Central memory CD8-positive, alpha-beta T cell (primary cell): ENCODE data around the gene UBFD1.
"Not testable (repeated sequence)": the region's sequence is repeated elsewhere in the genome, so short reads cannot be mapped to it uniquely, and the experiment has no call there.

Experiments used
- ATAC-seq: fragments of 150-1000 bp; cut with Tn5 transposase; replicated peaks from 2 replicates; pipeline ENCODE4 v1.10.0; 2022; ENCODE audit warnings: mild to moderate bottlenecking, moderate FRiP score, moderate number of reproducible peaks; ENCODE audit not compliant: poor library complexity, severe bottlenecking; ENCODE audit errors: extremely low read depth
- DNase-seq, 2 donors: peaks; one replicate each; pipeline ENCODE4 v3.0.0; 2021; ENCODE audit warnings: low spot score in 2 of 2
- H3K27ac Mint-ChIP-seq: one replicate; pipeline ENCODE4 v1.8.0; 2022; ENCODE audit warnings: low read depth, mild to moderate bottlenecking, moderate library complexity, mixed read lengths
- H3K27me3 Mint-ChIP-seq: one replicate; pipeline ENCODE4 v1.8.0; 2022; ENCODE audit warnings: mixed read lengths
- H3K36me3 Mint-ChIP-seq: one replicate; pipeline ENCODE4 v1.8.0; 2022; ENCODE audit warnings: mild to moderate bottlenecking, moderate library complexity, mixed read lengths; ENCODE audit not compliant: insufficient read depth
- H3K4me1 Mint-ChIP-seq: one replicate; pipeline ENCODE4 v1.8.0; 2022; ENCODE audit warnings: mixed read lengths
- H3K4me3 Mint-ChIP-seq: one replicate; pipeline ENCODE4 v1.8.0; 2022; ENCODE audit warnings: mild to moderate bottlenecking, moderate library complexity, mixed read lengths
- H3K9me3 Mint-ChIP-seq: one replicate; pipeline ENCODE4 v1.8.0; 2022; ENCODE audit warnings: mixed read lengths

Gene UBFD1

DNA sequence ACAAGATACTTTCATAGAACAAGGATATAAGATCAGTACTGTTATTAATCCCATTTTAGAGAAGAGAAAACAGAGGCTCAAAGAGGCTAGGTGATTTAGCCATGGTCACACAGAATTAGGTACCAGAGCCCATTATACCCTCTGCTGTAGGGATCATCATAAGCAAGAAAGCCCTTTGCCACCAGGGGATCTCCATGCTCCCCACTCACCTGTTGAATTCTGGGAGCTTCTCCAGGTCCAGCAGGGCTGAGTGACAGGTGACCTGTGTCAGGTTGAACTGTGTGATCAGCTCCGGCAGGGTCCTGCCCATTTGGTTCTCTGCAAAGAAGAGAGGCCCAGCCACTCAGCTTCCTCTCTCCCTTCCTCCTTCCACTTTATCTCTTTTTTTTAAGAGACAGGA, 25.1 kb upstream of the UBFD1 start:
- Mint-ChIP-seq H3K36me3 (peaks cover 17% of the 10 kb centered on the region), H3K27ac (no peak overlapping the region), H3K4me1 (no peaks in the 10 kb centered on the region)

DNA sequence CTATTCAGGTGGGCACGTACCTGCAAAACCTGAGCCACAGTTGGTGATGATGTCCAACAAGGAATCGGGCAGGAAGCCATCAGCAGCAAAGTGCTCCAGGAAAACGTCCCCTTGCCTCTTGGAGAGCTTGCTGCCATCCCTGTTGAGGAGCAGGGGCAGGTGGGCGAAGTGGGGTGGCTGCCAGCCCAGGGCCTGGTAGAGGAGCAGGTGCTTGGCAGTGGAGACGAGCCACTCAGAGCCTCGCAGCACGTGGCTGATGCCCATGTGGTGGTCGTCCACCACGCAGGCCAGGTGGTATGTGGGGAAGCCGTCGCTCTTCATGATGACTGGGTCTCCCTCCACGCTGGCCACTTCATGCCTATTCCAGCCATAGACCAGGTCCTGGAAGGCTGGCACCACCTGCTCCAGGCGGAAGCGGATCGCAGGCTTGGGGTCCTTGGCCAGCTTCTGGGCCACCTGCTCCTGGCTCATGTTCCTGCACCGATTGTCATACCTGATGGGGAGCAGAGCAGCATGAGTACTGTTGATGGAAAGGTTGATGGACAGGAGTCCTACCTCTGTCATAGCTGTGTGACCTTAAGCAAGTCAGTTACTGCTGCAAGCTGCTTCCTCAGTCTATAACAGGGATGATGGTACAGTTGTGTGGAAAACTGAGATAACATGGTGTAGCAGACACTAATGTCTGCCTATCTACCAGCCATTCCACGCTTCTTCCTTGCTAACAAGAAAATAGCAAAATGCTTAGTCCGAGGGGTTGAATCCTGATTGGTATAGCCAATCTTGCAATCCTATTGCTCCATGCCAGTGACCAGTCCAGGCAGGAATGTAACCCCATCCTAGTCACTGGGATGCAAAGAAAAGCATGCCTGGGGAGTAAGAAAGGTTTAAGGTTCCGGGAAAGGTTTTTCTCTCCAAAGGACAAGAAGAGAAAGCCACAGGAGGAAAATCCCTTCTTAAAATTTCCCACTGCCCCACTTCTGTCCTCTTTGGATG, 22.4 kb upstream of the UBFD1 start:
- ATAC-seq (no peak), DNase-seq (no peak)
- no peaks in the 10 kb centered on the region for H3K4me1 Mint-ChIP-seq
- H3K9me3 Mint-ChIP-seq = no peaks in the 10 kb centered on the region
- no peaks in the 10 kb centered on the region for H3K27me3 Mint-ChIP-seq
- no peak overlapping the region for H3K27ac Mint-ChIP-seq
- peaks cover 17% of the 10 kb centered on the region for H3K36me3 Mint-ChIP-seq
- H3K4me3 Mint-ChIP-seq = no peak overlapping the region

More for the DNA sequence above, 25.1 kb upstream of the UBFD1 start:
- Mint-ChIP-seq H3K27me3 (no peaks in the 10 kb centered on the region), H3K9me3 (no peaks in the 10 kb centered on the region), H3K4me3 (no peak overlapping the region)
- ATAC-seq (no peak), DNase-seq (no peak)

GRCh38 chr16:23535901-23536300, 21.6 kb upstream of the UBFD1 start:
- ATAC-seq = no peak
- Mint-ChIP-seq H3K4me3 (no peak overlapping the region), H3K4me1 (no peaks in the 10 kb centered on the region), H3K36me3 (peaks cover 16% of the 10 kb centered on the region), H3K9me3 (no peaks in the 10 kb centered on the region), H3K27me3 (no peaks in the 10 kb centered on the region), H3K27ac (no peak overlapping the region)
- no peak for DNase-seq

DNA sequence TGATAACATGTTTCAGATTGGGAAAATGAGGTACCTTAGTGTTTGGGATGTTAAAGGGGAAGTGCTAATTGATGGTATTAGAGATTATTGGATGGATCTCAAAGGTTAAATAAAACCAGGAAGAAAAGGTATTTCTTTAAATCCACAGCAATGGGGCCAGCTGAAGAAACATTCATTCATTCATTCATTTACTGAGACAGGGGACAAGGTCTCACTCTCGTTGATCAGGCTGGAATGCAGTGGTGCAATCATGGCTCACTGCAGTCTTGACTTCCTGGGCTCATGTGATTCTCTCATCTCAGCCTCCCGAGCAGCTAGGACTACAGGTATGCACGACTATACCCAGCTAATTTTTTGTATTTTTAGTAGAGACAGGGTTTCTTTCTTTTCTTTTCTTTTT, 20.1 kb upstream of the UBFD1 start:
- Mint-ChIP-seq H3K36me3 (peaks cover 24% of the 10 kb centered on the region), H3K4me1 (no peaks in the 10 kb centered on the region), H3K27ac (no peak overlapping the region), H3K9me3 (no peaks in the 10 kb centered on the region), H3K27me3 (no peaks in the 10 kb centered on the region), H3K4me3 (no peak overlapping the region)
- DNase-seq = no peak
- ATAC-seq = no peak

DNA sequence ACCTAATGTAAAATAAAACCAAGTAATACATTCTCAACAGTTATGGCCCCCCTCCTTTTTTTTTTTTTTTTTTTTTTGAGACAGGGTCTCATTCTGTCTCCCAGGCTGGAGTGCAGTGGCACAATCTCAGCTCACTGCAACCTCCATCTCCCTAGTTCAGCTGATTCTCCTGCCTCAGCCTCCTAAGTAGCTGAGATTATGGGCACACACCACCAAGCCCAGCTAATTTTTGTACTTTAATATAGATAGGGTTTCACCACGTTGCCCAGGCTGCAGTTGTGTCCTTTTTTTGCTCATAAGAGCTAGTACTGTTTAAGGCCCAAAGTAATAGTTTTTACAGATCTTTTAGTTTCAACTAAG, 18.6 kb upstream of the UBFD1 start:
- no peaks in the 10 kb centered on the region for H3K4me1 Mint-ChIP-seq
- H3K27me3 Mint-ChIP-seq = no peaks in the 10 kb centered on the region
- no peak for ATAC-seq
- H3K4me3 Mint-ChIP-seq = no peak overlapping the region
- no peak for DNase-seq
- H3K36me3 Mint-ChIP-seq = peaks cover 28% of the 10 kb centered on the region
- no peaks in the 10 kb centered on the region for H3K9me3 Mint-ChIP-seq
- no peak overlapping the region for H3K27ac Mint-ChIP-seq

GRCh38 chr16:23539984-23540816, 17.3 kb upstream of the UBFD1 start:
- ATAC-seq (no peak), DNase-seq (no peak)
- Mint-ChIP-seq H3K9me3 (no peaks in the 10 kb centered on the region), H3K4me3 (no peak overlapping the region), H3K36me3 (peaks cover 32% of the 10 kb centered on the region), H3K4me1 (no peaks in the 10 kb centered on the region), H3K27ac (no peak overlapping the region), H3K27me3 (no peaks in the 10 kb centered on the region)

- not testable (repeated sequence) for ATAC-seq, H3K27me3 Mint-ChIP-seq, H3K4me3 Mint-ChIP-seq, H3K9me3 Mint-ChIP-seq, DNase-seq, H3K27ac Mint-ChIP-seq, H3K4me1 Mint-ChIP-seq
- peaks cover 32% of the 10 kb centered on the region for H3K36me3 Mint-ChIP-seq
These were observed 16.7 kb upstream of the UBFD1 start for GRCh38 chr16:23540817-23541178.

DNA sequence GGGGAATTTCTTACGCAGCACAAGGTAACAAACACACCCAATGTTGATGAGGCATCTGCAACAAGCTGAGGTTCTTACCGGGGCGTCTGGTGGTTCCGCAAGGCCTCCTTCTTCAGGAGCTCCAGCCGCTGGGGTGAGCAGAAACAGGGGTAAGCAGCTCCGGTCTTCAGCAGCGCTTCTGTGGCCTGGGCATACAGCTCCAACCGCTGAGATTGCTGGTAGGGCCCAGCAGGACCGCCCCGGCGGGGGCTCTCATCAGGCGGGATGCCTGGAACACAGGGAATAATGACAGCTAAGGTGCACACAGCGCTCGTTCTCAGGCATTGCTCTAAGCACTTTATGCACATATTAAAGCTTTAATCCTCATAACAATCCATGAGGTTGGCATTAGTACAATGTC, 13.1 kb upstream of the UBFD1 start:
- H3K36me3 Mint-ChIP-seq = peaks cover 41% of the 10 kb centered on the region
- H3K9me3 Mint-ChIP-seq = no peaks in the 10 kb centered on the region
- DNase-seq (no peak), ATAC-seq (no peak)
- H3K27me3 Mint-ChIP-seq = no peaks in the 10 kb centered on the region
- no peak overlapping the region for H3K4me3 Mint-ChIP-seq
- H3K4me1 Mint-ChIP-seq = no peaks in the 10 kb centered on the region
- H3K27ac Mint-ChIP-seq = no peak overlapping the region

DNA sequence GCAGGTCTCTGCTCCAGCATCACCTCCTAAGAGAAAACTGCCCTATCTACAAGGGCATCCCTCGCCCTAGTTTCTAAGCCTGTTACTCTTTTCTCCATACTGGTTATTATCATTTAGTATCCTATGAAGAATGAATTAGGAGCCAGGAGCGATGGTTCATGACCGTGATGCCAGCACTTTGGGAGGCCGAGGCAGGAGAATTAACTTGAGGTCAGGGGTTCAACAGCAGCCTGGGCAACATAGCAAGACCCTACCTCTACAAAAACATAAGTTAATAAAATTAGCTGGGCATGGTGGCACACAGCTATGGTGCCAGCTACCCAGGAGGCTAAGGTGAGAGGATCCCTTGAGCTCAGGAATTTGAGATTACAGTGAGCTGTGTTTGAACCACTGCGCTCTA, 7.6 kb upstream of the UBFD1 start:
- no peak for DNase-seq
- Mint-ChIP-seq H3K27me3 (no peaks in the 10 kb centered on the region), H3K4me3 (no peak overlapping the region), H3K27ac (no peak overlapping the region), H3K4me1 (no peaks in the 10 kb centered on the region), H3K9me3 (no peaks in the 10 kb centered on the region), H3K36me3 (peaks cover 38% of the 10 kb centered on the region)
- ATAC-seq = no peak

GRCh38 chr16:23552161-23552560, 5.4 kb upstream of the UBFD1 start:
- H3K9me3 Mint-ChIP-seq = no peaks in the 10 kb centered on the region
- H3K27ac Mint-ChIP-seq = no peak overlapping the region
- H3K4me3 Mint-ChIP-seq = no peak overlapping the region
- H3K27me3 Mint-ChIP-seq = no peaks in the 10 kb centered on the region
- peaks cover 12% of the 10 kb centered on the region for H3K4me1 Mint-ChIP-seq
- no peak for ATAC-seq
- peaks cover 37% of the 10 kb centered on the region for H3K36me3 Mint-ChIP-seq
- DNase-seq = no peak

DNA sequence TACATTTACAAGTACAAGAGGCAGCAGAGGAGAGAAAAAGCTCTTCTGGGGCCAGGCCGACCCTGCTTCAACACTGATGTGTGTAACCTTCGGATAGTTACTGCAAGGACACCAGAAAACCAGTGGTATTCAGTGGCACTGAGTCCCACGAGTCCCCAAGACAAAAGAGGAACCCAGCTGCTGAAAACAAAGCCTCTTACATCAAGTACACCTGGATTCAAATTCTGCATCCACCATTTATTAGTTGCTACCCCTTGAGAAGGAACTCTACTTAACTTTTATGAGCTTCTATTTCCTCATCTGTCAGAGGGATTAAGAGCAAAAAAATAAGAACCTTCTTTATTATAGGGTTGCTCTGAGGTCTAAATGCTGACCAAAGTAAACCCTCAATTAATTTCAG, 3.0 kb upstream of the UBFD1 start:
- H3K27me3 Mint-ChIP-seq = no peaks in the 10 kb centered on the region
- peaks cover 18% of the 10 kb centered on the region for H3K4me1 Mint-ChIP-seq
- ATAC-seq (no peak), DNase-seq (no peak)
- H3K27ac Mint-ChIP-seq = no peak overlapping the region
- H3K4me3 Mint-ChIP-seq = no peak overlapping the region
- no peaks in the 10 kb centered on the region for H3K9me3 Mint-ChIP-seq
- H3K36me3 Mint-ChIP-seq = peaks cover 32% of the 10 kb centered on the region

DNA sequence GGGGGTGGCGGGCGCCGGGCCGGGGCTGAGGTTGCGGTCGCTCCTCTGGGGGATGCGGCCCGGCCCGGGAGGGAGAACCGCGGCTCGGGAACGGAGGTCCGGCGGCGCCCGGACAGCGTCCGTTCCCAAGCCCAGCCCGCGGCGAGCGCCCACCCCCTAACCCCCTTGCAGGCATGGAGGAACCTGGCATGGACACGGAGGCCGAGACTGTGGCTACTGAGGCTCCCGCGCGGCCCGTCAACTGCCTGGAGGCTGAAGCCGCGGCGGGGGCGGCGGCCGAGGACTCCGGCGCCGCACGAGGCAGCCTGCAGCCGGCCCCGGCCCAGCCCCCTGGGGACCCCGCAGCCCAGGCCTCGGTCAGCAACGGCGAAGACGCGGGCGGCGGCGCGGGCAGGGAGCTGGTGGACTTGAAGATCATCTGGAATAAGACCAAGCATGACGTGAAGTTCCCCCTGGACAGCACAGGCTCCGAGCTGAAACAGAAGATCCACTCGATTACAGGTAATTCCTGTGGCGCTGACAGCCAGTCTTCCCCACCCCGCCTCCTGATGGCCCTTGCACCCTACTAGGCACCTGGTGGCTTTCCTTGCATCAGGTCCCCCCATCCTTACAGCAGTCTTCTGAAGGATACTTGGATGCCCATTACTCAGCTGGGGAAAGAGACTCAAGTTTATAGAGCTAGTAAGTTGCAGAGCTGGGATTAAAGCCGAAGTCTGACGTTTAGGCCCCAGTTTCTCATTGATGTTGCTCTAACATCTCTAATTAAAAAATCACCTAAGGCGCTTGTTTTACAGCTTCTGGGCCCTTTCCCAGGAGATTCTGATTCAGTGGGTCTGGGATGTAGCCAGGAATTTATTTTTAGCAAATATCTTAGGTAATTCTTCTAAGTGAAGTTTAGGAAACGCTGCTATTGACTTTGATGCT, 514 bp downstream of the UBFD1 start:
- ATAC-seq = peak; percentile 4
- Mint-ChIP-seq H3K4me3 (peak overlapping the region; percentile 95), H3K4me1 (peaks cover 22% of the 10 kb centered on the region), H3K9me3 (no peaks in the 10 kb centered on the region), H3K27me3 (no peaks in the 10 kb centered on the region), H3K36me3 (peaks cover 33% of the 10 kb centered on the region), H3K27ac (peak overlapping the region; percentile 90)
- DNase-seq = no peak
